OCI-LY3 (cell line): ENCODE results near the gene PAK5.

ENCODE experiments used
- H2AFZ ChIP-seq: fragments of 200-600, 300-600 bp; shearing (Covaris generic); 2 replicates; pipeline ENCODE4 v1.6.0; 2014; ENCODE audit warnings: antibody characterized with exemption, low read depth, low read length
- H3K27ac ChIP-seq: fragments of 200-600, 300-600 bp; sonication (generic); 2 replicates; pipeline ENCODE4 v1.5.1; 2014; ENCODE audit warnings: mild to moderate bottlenecking, low read length, moderate library complexity, mixed read lengths
- H3K27me3 ChIP-seq: fragments of 200-600, 300-600 bp; sonication (generic); 2 replicates; pipeline ENCODE4 v1.6.1; 2014; ENCODE audit warnings: low read depth, low read length, mixed read lengths
- H3K36me3 ChIP-seq: fragments of 200-600, 300-600 bp; sonication (generic); replicated peaks from 2 replicates; pipeline ENCODE3; 2014; ENCODE audit warnings: low read depth, low read length, mixed read lengths
- H3K4me1 ChIP-seq: fragments of 300-600, 200-600 bp; sonication (generic); 2 replicates; pipeline ENCODE4 v1.6.1; 2014; ENCODE audit warnings: low read length, mixed read lengths
- H3K4me2 ChIP-seq: fragments of 200-600, 300-600 bp; sonication (generic); 2 replicates; pipeline ENCODE4 v1.6.1; 2014; ENCODE audit warnings: low read length, mixed read lengths
- H3K4me3 ChIP-seq: fragments of 300-600, 200-600 bp; sonication (generic); 2 replicates; pipeline ENCODE4 v1.5.1; 2014; ENCODE audit warnings: antibody characterized with exemption, mild to moderate bottlenecking, low read length, moderate library complexity
- H3K79me2 ChIP-seq: fragments of 300-600, 200-600 bp; shearing (Covaris generic); 2 replicates; pipeline ENCODE4 v1.6.1; 2014; ENCODE audit warnings: mild to moderate bottlenecking, low read length, mixed read lengths
- H3K9ac ChIP-seq: fragments of 300-600, 200-600 bp; shearing (Covaris generic); 2 replicates; pipeline ENCODE4 v1.6.0; 2014; ENCODE audit warnings: mild to moderate bottlenecking, low read length, moderate library complexity
- H3K9me3 ChIP-seq: fragments of 200-600, 300-600 bp; shearing (Covaris generic); 2 replicates; pipeline ENCODE4 v1.6.1; 2014; ENCODE audit warnings: low read length, mixed read lengths; ENCODE audit not compliant: insufficient read depth
- H4K20me1 ChIP-seq: fragments of 200-600, 300-600 bp; sonication (generic); 2 replicates; pipeline ENCODE4 v1.6.1; 2016; ENCODE audit warnings: low read length, mixed read lengths; ENCODE audit not compliant: insufficient read depth
- CTCF ChIP-seq: fragments of 200-600, 300-600 bp; sonication (generic); IDR thresholded peaks from 2 replicates; pipeline ENCODE4 v1.5.1; 2014; ENCODE audit warnings: antibody characterized with exemption, low read length, low read depth
- EZH2phosphoT487 ChIP-seq: fragments of 200-600 bp; shearing (Covaris generic); IDR thresholded peaks from 2 replicates; pipeline ENCODE4 v1.6.1; 2018; ENCODE audit warnings: antibody characterized with exemption, mixed run types, low read depth

The PAK5 gene

GRCh38 chr20:9534025-9534424 lies 304.9 kb downstream of the PAK5 start:
- H3K4me3 ChIP-seq = no peak overlapping the region
- H2AFZ ChIP-seq = no peak overlapping the region
- no peaks in the 10 kb centered on the region for H3K4me1 ChIP-seq
- no peaks in the 10 kb centered on the region for H3K36me3 ChIP-seq
- H3K27me3 ChIP-seq = no peaks in the 10 kb centered on the region
- H4K20me1 ChIP-seq = no peaks in the 10 kb centered on the region
- H3K9ac ChIP-seq = no peak overlapping the region
- no peak overlapping the region for H3K27ac ChIP-seq
- no peak overlapping the region for H3K4me2 ChIP-seq
- H3K9me3 ChIP-seq = no peaks in the 10 kb centered on the region
- H3K79me2 ChIP-seq = no peaks in the 10 kb centered on the region
- no peak for TF ChIP-seq EZH2phosphoT487
- TF ChIP-seq CTCF = no peak

- H3K4me2 ChIP-seq = no peak overlapping the region
- TF ChIP-seq EZH2phosphoT487 = no peak
- TF ChIP-seq CTCF = no peak
These were observed 306.6 kb downstream of the PAK5 start for GRCh38 chr20:9532069-9532838.

GRCh38 chr20:9531581-9531980 lies 307.3 kb downstream of the PAK5 start:
- H3K9me3 ChIP-seq = no peaks in the 10 kb centered on the region
- H3K27me3 ChIP-seq = no peaks in the 10 kb centered on the region
- no peak overlapping the region for H3K27ac ChIP-seq
- H4K20me1 ChIP-seq = no peaks in the 10 kb centered on the region
- H3K4me3 ChIP-seq = no peak overlapping the region
- H3K4me2 ChIP-seq = no peak overlapping the region
- no peak overlapping the region for H2AFZ ChIP-seq
- no peaks in the 10 kb centered on the region for H3K79me2 ChIP-seq
- H3K36me3 ChIP-seq = no peaks in the 10 kb centered on the region
- H3K4me1 ChIP-seq = no peaks in the 10 kb centered on the region
- no peak for TF ChIP-seq CTCF
- no peak for TF ChIP-seq EZH2phosphoT487
- H3K9ac ChIP-seq = no peak overlapping the region

More at GRCh38 chr20:9532069-9532838, 306.6 kb downstream of the PAK5 start:
- Histone ChIP-seq H2AFZ (no peak overlapping the region), H3K4me3 (no peak overlapping the region), H3K79me2 (no peaks in the 10 kb centered on the region), H3K27me3 (no peaks in the 10 kb centered on the region), H3K4me1 (no peaks in the 10 kb centered on the region), H3K9ac (no peak overlapping the region), H3K9me3 (no peaks in the 10 kb centered on the region), H3K27ac (no peak overlapping the region), H4K20me1 (no peaks in the 10 kb centered on the region), H3K36me3 (no peaks in the 10 kb centered on the region)

GRCh38 chr20:9523636-9524035 lies 315.2 kb downstream of the PAK5 start:
- H3K4me3 ChIP-seq = no peak overlapping the region
- H3K27ac ChIP-seq = no peak overlapping the region
- H3K79me2 ChIP-seq = no peaks in the 10 kb centered on the region
- H2AFZ ChIP-seq = no peak overlapping the region
- H4K20me1 ChIP-seq = no peaks in the 10 kb centered on the region
- H3K36me3 ChIP-seq = no peaks in the 10 kb centered on the region
- no peak for TF ChIP-seq CTCF
- no peak for TF ChIP-seq EZH2phosphoT487
- H3K9me3 ChIP-seq = no peaks in the 10 kb centered on the region
- no peak overlapping the region for H3K4me2 ChIP-seq
- H3K27me3 ChIP-seq = peaks cover 3% of the 10 kb centered on the region; the same call in 1 of the 2 replicates
- H3K9ac ChIP-seq = no peak overlapping the region
- H3K4me1 ChIP-seq = no peaks in the 10 kb centered on the region
